K562 (cell line): ENCODE data around the gene WEE1. TPM values are rescaled to one million over a fixed set of nuclear protein-coding genes. Genes with fewer than 3 reads are reported as not detected.

Experiments used
- E2F5 ChIP-seq: sonication (generic); formaldehyde crosslinking; IDR thresholded peaks from 2 replicates; pipeline ENCODE4 v1.8.0; 2022; ENCODE audit warnings: mild to moderate bottlenecking, missing genetic modification reagents
- FOSL1 ChIP-seq: fragments of 200-800 bp; sonication (Bioruptor generic); conservative IDR thresholded peaks from 2 replicates; pipeline ENCODE4 v1.6.1; 2016; ENCODE audit warnings: missing genetic modification characterization, missing compliant biosample characterization
- GABPA ChIP-seq: fragments of 200-800 bp; sonication (Bioruptor generic); conservative IDR thresholded peaks from 2 replicates; pipeline ENCODE4 v1.6.1; 2016; ENCODE audit warnings: low read depth, missing genetic modification characterization, missing compliant biosample characterization
- NR4A1 ChIP-seq, 2 experiments: fragments of 250-450 bp in 1 of 2; fragments of 450-650 bp in 1 of 2; sonication (Bioruptor Pico) in 1 of 2; IDR thresholded peaks; 2 replicates each; pipeline versions ENCODE4 v1.4.0 to v1.6.1; 2016 to 2020; ENCODE audit warnings: mild to moderate bottlenecking in 2 of 2, missing compliant biosample characterization in 1 of 2, missing genetic modification characterization in 1 of 2, moderate library complexity in 1 of 2
- POLR2AphosphoS5 ChIP-seq: IDR thresholded peaks from 2 replicates; pipeline ENCODE4 v1.6.1; 2011; ENCODE audit warnings: mild to moderate bottlenecking, low read depth, low read length, moderate library complexity; ENCODE audit not compliant: control insufficient read depth, insufficient read depth
- RNF219 ChIP-seq: fragments of 250-450 bp; sonication (Bioruptor Pico); IDR thresholded peaks from 2 replicates; pipeline ENCODE4 v1.5.0; 2022; ENCODE audit warnings: mild to moderate bottlenecking
- TAF7 ChIP-seq: fragments of 450-650 bp; IDR thresholded peaks from 2 replicates; pipeline ENCODE4 v1.6.1; 2016; ENCODE audit warnings: missing genetic modification characterization, missing compliant biosample characterization
- THAP12 ChIP-seq: fragments of 250-450 bp; sonication (Bioruptor Pico); IDR thresholded peaks from 2 replicates; pipeline ENCODE4 v1.9.0; 2021; ENCODE audit warnings: mild to moderate bottlenecking, inconsistent platforms
- ZEB2 ChIP-seq: fragments of 450-650 bp; IDR thresholded peaks from 2 replicates; pipeline ENCODE4 v1.6.1; 2016
- ZNF431 ChIP-seq: sonication (generic); formaldehyde crosslinking; IDR thresholded peaks from 2 replicates; pipeline ENCODE4 v1.8.0; 2022; ENCODE audit warnings: mild to moderate bottlenecking, missing genetic modification reagents
- ZNF561 ChIP-seq: fragments of 450-650 bp; formaldehyde crosslinking; conservative IDR thresholded peaks from 2 replicates; pipeline ENCODE4 v1.4.0; 2020; ENCODE audit warnings: mild to moderate bottlenecking, moderate library complexity
- polyA plus RNA-seq, 8 experiments: library from polyadenylated mRNA; depleted of rRNA in 4 of 8; stranded (reverse) in 5 of 8; unstranded in 3 of 8; fragments of >200 nt; fragmentation: Nextera tagmentation in 2 of 8; fragmentation: Illumina TruSeq in 1 of 8; extraction: Ambion mirVana in 2 of 8; extraction: Trizol in 1 of 8; gene quantifications; 2 replicates each; pipeline versions ENCODE4 v1.2.1 to v1.2.3, GENCODE V29; 2011 to 2014; ENCODE audit warnings: inconsistent platforms in 1 of 8, missing spikeins in 1 of 8
- total RNA-seq, 7 experiments: library from RNA; depleted of rRNA in 6 of 7; stranded (reverse); fragments of >200 nt in 6 of 7; fragmentation: Illumina TruSeq in 2 of 7; extraction: Trizol in 2 of 7; gene quantifications; 2 replicates each; pipeline versions ENCODE4 v1.2.1 to v1.2.3, GENCODE V29; 2011 to 2021; ENCODE audit warnings: low replicate concordance in 1 of 7
- TF ChIP-seq, protein P1 (sequence below): fragments of 450-650 bp; IDR thresholded peaks from 2 replicates; pipeline ENCODE4 v1.7.1; 2018; ENCODE audit warnings: mild to moderate bottlenecking, low read depth; ENCODE audit not compliant: partially characterized antibody
- TF ChIP-seq, protein P2 (sequence below), 2 experiments: fragments of 200-800 bp in 1 of 2; sonication (Bioruptor generic) in 1 of 2; sonication (generic) in 1 of 2; formaldehyde crosslinking in 1 of 2; IDR thresholded peaks in 1 of 2; conservative IDR thresholded peaks in 1 of 2; 2 replicates each; pipeline versions ENCODE4 v1.5.0 to v1.6.1; 2016 to 2020; ENCODE audit warnings: missing compliant biosample characterization in 1 of 2, missing genetic modification characterization in 1 of 2, missing genetic modification reagents in 1 of 2
- TF ChIP-seq, protein P3 (sequence below): fragments of 250-450 bp; sonication (Bioruptor Pico); IDR thresholded peaks from 2 replicates; pipeline ENCODE4 v1.4.0; 2020

WEE1 gene
- total and polyA plus RNA-seq, 9 of the 15 experiments (the other 6 are each of a cell fraction or from before 2014, with no cell fraction given): 21.9 to 99.0 (median 67.4) TPM

DNA sequence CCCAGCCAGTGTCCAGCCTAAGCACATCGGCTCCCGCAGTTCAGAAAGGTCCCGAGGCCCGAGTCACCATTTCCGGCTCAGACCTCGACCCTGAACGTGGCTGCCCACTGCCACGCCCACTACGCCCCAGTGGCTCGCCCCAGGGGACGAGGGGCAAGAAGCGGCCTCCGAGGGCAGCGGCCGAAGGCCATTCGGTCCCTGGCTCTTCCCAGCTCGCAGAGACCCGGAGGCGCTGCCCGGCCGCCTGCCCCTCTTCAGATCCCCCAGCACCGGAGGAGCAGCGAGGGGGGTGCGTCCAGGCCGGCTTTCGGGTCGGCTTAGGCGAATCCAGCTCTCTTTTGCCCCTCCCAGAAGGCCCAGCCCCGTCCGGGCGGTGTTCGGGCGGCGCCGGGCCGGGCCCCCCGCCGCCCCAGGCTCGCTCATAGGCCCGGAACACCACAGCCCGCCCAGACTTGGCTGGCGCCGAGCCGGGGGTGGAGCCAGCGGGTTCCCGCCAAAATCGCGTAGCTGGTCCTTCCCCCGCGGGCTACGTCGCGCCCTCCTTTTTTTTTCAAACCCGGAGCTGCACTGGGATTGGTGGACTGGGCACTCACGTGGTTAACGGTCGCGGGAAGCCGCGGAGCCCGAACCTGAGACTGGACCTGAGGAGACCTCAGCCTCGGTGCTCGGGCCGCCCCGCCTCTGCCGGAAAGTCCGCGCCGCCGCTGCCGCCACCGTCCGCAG is at the start of gene WEE1 (continued):
- TF ChIP-seq ZNF561 (CRISPR knock-in tag) (no peak), GABPA (tag) (peak; percentile 76), POLR2AphosphoS5 (peak; percentile 87), RNF219 (no peak), TAF7 (tag) (peak; percentile 37), THAP12 (peak; percentile 89), ZEB2 (0 out of 2 replicates have a peak, but pooled peaks have one; percentile 5), ZNF431 (CRISPR knock-in tag) (0 out of 2 replicates have a peak, but pooled peaks have one; percentile 7), NR4A1 (CRISPR knock-in tag; IDR thresholded peaks at IDR 0.05) (no peak), NR4A1 (tag; IDR thresholded peaks at IDR 0.05) (no peak), E2F5 (CRISPR knock-in tag) (no peak), FOSL1 (0 out of 2 replicates have a peak, but pooled peaks have one; percentile 22)
- TF ChIP-seq, protein P1, sequence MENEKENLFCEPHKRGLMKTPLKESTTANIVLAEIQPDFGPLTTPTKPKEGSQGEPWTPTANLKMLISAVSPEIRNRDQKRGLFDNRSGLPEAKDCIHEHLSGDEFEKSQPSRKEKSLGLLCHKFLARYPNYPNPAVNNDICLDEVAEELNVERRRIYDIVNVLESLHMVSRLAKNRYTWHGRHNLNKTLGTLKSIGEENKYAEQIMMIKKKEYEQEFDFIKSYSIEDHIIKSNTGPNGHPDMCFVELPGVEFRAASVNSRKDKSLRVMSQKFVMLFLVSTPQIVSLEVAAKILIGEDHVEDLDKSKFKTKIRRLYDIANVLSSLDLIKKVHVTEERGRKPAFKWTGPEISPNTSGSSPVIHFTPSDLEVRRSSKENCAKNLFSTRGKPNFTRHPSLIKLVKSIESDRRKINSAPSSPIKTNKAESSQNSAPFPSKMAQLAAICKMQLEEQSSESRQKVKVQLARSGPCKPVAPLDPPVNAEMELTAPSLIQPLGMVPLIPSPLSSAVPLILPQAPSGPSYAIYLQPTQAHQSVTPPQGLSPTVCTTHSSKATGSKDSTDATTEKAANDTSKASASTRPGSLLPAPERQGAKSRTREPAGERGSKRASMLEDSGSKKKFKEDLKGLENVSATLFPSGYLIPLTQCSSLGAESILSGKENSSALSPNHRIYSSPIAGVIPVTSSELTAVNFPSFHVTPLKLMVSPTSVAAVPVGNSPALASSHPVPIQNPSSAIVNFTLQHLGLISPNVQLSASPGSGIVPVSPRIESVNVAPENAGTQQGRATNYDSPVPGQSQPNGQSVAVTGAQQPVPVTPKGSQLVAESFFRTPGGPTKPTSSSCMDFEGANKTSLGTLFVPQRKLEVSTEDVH: peak; percentile 100
- TF ChIP-seq, protein P2, sequence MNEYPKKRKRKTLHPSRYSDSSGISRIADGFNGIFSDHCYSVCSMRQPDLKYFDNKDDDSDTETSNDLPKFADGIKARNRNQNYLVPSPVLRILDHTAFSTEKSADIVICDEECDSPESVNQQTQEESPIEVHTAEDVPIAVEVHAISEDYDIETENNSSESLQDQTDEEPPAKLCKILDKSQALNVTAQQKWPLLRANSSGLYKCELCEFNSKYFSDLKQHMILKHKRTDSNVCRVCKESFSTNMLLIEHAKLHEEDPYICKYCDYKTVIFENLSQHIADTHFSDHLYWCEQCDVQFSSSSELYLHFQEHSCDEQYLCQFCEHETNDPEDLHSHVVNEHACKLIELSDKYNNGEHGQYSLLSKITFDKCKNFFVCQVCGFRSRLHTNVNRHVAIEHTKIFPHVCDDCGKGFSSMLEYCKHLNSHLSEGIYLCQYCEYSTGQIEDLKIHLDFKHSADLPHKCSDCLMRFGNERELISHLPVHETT (CRISPR knock-in tag; conservative IDR thresholded peaks at IDR 0.05 in 1 of 2, IDR thresholded peaks at IDR 0.05 in 1 of 2): peak in 1 of 2 experiments; percentile 88; a peak in 2 of 4 replicates
- TF ChIP-seq, protein P3, sequence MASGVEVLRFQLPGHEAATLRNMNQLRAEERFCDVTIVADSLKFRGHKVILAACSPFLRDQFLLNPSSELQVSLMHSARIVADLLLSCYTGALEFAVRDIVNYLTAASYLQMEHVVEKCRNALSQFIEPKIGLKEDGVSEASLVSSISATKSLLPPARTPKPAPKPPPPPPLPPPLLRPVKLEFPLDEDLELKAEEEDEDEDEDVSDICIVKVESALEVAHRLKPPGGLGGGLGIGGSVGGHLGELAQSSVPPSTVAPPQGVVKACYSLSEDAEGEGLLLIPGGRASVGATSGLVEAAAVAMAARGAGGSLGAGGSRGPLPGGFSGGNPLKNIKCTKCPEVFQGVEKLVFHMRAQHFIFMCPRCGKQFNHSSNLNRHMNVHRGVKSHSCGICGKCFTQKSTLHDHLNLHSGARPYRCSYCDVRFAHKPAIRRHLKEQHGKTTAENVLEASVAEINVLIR (CRISPR knock-in tag): peak; percentile 56
